HG03039 (cell line): Measurements from ENCODE around the gene ZNF429.
"Not testable (repeated sequence)": the region's sequence is repeated elsewhere in the genome, so short reads cannot be mapped to it uniquely, and the experiment has no call there.

Experiments
- ATAC-seq: cut with Tn5 transposase; IDR thresholded peaks from one replicate; pipeline ENCODE4 v1.9.1; 2021; ENCODE audit warnings: mild to moderate bottlenecking, moderate library complexity; ENCODE audit not compliant: unreplicated experiment

ZNF429 gene

GRCh38 chr19:21512609-21513008 is 7.2 kb downstream of the ZNF429 start:
- not testable (repeated sequence) for ATAC-seq

DNA sequence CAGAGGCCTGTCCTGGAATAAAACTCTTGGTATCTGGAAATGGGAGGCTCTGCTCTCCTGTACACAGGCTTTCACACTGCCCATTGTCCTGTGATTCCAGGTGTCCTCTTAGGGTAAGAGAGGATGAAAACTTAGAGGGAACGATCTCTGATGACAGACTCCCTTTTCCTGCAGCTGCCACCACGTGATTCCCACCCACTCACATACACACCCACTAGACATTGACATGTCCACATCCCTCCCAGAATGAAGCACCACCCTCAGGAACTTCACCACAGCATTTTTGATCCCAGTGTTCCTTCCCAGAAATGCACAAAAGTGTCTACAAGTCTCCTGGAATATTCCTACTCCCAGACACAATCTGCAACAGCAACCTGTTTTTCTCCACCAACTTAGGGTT is 8.2 kb downstream of the ZNF429 start:
- ATAC-seq, result no peak

DNA sequence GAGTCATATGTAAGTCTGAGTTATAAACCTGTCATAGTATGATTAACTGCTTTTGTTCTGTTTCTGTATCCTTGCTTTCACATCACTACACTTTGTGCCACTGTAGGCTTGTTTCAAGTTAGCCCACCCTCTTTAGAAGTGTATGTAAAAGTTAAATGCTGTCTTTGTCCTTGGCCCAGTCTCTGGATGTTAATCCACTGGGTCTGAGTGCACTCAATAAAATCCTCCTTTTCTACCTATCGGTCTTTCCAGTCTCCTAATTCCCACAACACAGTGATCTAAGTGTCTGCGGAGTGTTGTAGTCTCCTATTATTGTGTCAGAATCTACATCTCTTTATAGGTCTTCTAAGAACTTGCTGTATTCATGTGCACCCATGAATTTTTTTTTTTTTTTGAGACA is 14.1 kb downstream of the ZNF429 start:
- ATAC-seq, result no peak

DNA sequence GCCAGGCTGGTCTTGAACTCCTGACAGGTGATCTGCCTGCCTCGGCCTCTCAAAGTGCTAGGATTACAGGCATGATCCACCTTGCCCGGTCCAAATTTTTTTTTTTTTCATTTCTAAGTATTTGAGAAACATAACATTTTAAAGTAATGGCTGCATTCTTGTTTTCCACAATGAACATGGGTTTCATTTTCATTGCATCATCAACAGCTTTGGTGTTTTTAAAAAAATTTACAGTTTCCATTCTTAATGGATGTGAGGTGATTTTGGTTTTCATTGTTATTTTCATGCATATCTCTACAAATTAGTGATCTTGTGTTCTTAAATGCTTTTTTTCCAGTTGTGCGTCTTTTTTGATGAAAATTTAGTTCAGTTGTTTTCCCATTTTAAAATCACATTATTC is 27.5 kb downstream of the ZNF429 start:
- no peak for ATAC-seq

GRCh38 chr19:21536741-21537290 is 31.4 kb downstream of the ZNF429 start:
- ATAC-seq, result not testable (repeated sequence)

- ATAC-seq, result no peak
These were observed 54.0 kb downstream of the ZNF429 start for GRCh38 chr19:21559444-21559843.

- no peak for ATAC-seq
These were observed 59.0 kb downstream of the ZNF429 start for GRCh38 chr19:21564406-21564805.

- ATAC-seq, result no peak
These were observed 60.7 kb downstream of the ZNF429 start for GRCh38 chr19:21566073-21566472.

DNA sequence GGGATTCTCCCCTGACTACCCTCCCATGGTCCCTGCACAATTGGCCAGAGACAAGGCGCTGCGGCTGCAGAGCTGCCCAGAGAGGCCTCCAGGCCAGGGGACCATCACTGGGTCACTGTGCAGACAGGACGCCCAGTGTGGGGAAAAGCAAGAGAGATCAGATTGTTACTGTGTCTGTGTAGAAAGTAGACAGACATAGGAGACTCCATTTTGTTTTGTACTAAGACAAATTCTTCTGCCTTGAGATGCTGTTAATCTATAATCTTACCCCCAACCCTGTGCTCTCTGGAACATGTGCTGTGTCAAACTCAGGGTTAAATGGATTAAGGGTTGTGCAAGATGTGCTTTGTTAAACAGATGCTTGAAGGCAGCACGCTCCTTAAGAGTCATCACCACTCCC is 62.4 kb downstream of the ZNF429 start:
- not testable (repeated sequence) for ATAC-seq

GRCh38 chr19:21568816-21569493 is 63.6 kb downstream of the ZNF429 start:
- no peak for ATAC-seq

- ATAC-seq, result no peak
These were observed 64.1 kb downstream of the ZNF429 start for GRCh38 chr19:21569494-21569865.

DNA sequence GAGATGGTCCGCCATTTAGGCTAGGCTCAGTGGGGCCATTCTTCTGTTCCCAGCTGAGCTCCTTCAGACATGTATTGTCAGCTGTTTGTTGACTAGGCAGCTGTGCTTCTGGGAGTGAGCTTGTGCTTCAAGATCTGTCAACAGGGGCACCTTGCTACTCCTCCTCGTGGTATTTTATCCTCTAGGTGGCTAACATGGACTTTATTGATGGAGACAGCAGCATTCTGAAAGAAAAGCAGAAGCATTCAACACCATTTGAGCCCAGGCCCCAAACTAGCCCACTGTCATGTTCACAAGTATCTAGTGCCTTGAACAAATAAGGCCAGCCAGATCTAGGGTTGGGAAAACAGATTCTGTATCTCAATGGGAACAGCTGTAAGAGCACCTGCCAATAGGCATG is 65.9 kb downstream of the ZNF429 start:
- no peak for ATAC-seq

DNA sequence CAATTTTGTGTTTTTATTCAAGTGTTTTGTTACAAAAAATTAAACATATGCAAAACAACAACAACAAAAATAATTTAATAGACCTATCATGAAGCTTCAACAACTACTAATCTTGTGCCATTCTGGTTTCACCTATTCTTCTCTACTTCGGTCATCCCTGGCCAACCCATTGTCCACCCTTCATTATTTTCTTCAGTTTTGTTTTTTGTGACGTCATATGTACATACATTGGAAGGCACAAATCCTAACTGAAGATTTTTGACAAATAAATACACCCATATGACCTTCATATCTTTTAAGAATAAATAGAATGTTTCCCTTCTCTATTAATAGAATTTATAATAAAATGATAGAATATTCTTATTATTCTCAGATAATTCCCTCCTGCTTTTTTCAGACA is 69.2 kb downstream of the ZNF429 start:
- no peak for ATAC-seq

- no peak for ATAC-seq
These were observed 71.1 kb downstream of the ZNF429 start for GRCh38 chr19:21576481-21576880.

DNA sequence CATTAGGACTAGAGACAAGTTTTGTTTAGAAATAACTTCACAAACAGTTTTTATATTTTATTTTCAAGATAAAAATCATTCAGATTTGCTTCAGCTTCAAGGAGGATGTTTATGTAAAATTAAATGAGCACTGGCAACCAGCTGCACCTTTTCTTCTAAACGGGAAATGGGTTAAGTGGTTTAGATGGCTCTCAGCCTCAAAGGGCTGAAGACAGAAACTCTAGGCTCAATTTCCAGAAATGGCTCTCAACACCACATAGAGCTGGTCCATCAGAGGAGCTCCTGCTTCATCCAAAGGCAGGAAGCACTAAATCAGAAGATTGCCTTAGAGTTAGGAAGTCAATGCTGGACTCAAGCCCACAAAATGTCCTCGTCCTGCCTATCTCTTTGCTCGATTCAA is 74.7 kb downstream of the ZNF429 start:
- ATAC-seq, result no peak

DNA sequence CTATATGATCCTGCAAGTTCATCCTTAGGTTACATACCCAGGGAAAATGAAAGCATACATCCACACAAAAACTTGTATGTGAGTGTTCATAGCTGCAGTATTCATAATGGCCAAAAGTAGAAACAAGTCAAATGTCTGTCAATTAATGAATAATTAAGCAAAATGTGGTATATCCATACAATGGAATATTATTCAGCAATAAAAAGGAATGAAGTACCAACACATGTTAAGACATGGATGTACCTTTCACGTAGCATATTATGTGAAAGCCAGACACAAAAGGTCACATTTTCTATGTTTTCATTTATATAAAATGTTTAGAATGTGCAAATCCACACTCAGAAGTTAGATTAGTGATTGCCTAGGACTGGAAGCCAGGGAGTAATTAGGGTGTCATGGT is 75.4 kb downstream of the ZNF429 start:
- no peak for ATAC-seq

DNA sequence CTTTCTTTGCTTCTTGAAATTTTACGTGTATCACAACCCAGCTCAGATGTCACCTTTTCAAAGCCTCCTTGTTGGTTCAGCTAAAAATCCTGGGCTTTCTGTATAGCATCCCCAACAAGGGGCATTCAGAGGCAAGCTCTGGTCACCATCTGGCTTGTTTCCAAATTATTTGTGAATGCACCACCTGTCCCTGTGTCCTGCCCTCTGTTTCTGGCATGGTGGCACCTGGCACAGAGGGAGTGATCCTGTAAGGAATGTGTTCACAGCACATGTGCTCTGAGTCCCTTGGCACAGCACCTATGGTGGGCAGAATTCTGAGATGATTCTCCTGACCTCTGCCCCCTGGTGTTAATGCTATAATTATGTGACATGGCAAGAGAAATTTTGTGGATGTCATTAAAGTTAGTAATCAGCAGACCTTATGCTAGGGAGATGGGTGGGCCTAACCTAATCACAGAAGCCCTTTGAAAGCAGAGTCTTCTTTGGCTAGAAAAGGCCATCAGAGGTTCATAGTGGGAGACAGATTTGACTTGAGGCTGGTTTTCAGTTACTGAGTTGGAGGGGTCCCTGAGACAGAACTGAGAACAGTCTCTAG is 76.3 kb downstream of the ZNF429 start:
- ATAC-seq, result no peak

- no peak for ATAC-seq
These were observed 79.1 kb downstream of the ZNF429 start for GRCh38 chr19:21584537-21584936.

- no peak for ATAC-seq
These were observed 80.0 kb downstream of the ZNF429 start for GRCh38 chr19:21585281-21585890.

GRCh38 chr19:21586311-21587116 is 81.1 kb downstream of the ZNF429 start:
- ATAC-seq, result no peak

DNA sequence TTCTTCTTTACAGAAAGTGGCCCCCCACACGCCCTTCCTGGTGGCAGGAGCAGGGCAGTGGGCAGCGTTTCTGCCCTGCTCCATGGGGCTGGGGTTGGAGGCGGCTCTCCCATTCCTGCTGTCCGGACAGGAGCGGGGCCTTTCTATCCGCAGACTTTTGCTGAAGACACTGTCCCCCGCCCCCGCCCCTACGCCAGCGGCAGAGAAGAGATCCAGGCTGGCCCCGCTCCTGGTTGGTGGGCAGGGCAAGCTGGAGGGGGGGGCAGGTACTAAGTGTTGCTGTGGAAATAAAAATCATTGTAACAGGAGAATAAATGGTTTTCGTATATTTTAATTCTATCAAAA is 81.7 kb downstream of the ZNF429 start:
- no peak for ATAC-seq

- no peak for ATAC-seq
These were observed 82.1 kb downstream of the ZNF429 start for GRCh38 chr19:21587549-21587948.
